ENCODE data around the gene TAPBP. TPM values are rescaled to one million over a fixed set of nuclear protein-coding genes. Genes with fewer than 3 reads are reported as not detected.
"Not testable (repeated sequence)": the region's sequence is repeated elsewhere in the genome, so short reads cannot be mapped to it uniquely, and the experiment has no call there.

Gene TAPBP
- total RNA-seq, 1 experiment from 2014 or later, result 28.2 TPM

DNA sequence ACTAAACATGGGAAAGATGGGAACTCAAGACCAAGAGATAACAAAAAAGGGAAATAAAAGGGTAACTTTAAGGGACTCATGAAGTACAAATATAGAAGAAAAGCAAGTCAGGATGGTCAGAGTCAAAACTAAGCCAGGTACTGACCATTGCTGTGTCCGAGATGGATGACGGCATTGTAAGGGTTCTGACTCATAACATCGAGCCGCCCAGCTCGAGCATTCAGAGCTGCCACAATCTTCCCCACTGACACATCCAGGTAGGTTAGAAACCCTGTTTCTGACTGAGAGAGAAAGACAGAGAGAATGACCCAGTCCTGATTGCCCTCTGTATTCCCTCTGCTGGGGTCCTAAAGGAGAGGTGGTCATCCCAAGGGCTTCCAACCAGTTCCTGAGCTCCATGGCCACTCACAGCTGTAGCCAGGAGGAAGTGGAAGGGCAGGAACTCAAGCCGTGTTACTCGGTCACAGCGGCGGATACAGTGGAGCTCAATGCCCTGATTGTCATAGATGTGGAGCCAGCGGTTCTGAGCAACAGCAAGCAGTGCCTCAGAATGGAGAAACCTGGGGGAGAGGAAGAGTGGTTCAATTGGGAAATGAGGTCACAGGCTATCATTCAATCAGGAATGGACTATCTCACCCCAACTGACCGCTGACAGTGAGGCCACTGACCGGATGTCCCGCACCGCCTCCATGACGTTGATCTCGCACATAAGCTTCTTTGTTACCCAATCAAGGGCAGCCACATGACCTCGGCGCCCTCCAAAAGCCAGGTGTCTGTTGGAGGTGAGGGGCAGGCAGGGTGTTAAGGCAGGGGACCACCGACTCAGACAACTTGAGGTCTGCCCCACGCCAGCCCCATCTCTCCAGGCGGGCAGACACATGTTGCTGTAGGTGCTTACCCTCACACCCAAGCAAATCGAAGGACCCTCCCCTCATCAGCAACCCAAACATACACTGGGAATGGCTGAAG, 26.6 kb downstream of the TAPBP start:
- Histone ChIP-seq H3K4ac (ENCODE audit: low read depth, low read length) (no peak overlapping the region), H2BK15ac (ENCODE audit: low read depth, low read length) (no peak overlapping the region), H3K9me3 (ENCODE audit: control insufficient read depth, low read depth, low read length) (no peaks in the 10 kb centered on the region), H3K23me2 (ENCODE audit: insufficient read length, low read depth, low read length, poor library complexity, severe bottlenecking) (peaks cover 12% of the 10 kb centered on the region), H3K4me2 (ENCODE audit: insufficient read depth, insufficient read length, low read length) (no peak overlapping the region), H3K23ac (ENCODE audit: insufficient read length, low read depth, low read length) (no peak overlapping the region), H3K79me1 (ENCODE audit: insufficient read depth, low read depth, low read length, poor library complexity, severe bottlenecking) (peaks cover 8% of the 10 kb centered on the region), H2AFZ (ENCODE audit: low read length) (no peak overlapping the region), H4K91ac (ENCODE audit: insufficient read length, low read depth, low read length) (no peak overlapping the region), H3K14ac (ENCODE audit: insufficient read depth, low read length) (no peak overlapping the region), H2BK20ac (ENCODE audit: low read depth, low read length, poor library complexity, severe bottlenecking) (no peak overlapping the region), H3K9ac (ENCODE audit: extremely low read depth, insufficient read length, low read length) (no peak overlapping the region), H4K8ac (replicated peaks; ENCODE audit: insufficient read length, low read depth, low read length) (no peak overlapping the region), H3K27ac (ENCODE audit: insufficient read length, low read depth, low read length) (no peak overlapping the region), H3K56ac (ENCODE audit: insufficient read length, low read depth, low read length) (no peak overlapping the region), H4K20me1 (ENCODE audit: control insufficient read depth, insufficient read depth, insufficient read length) (no peaks in the 10 kb centered on the region), H4K5ac (ENCODE audit: insufficient read length, low read depth, low read length) (no peak overlapping the region), H3K79me2 (ENCODE audit: insufficient read depth, low read length) (peaks cover 7% of the 10 kb centered on the region; the same call in 1 of the 2 replicates), H3K27me3 (ENCODE audit: insufficient read depth, low read length) (no peaks in the 10 kb centered on the region), H2BK12ac (ENCODE audit: insufficient read length, low read depth, low read length) (no peak overlapping the region), H2BK120ac (ENCODE audit: low read depth, low read length, poor library complexity, severe bottlenecking) (no peak overlapping the region), H2AK5ac (ENCODE audit: insufficient read length, low read length) (no peak overlapping the region), H3K4me1 (ENCODE audit: insufficient read depth, low read length) (no peaks in the 10 kb centered on the region; the same call in 1 of the 2 replicates), H2BK5ac (ENCODE audit: insufficient read length, low read length) (no peak overlapping the region), H3K18ac (ENCODE audit: insufficient read length, low read depth, low read length) (no peak overlapping the region), H3T11ph (ENCODE audit: low read length) (no peak overlapping the region)
- H3K9me3 Mint-ChIP-seq, result no peaks in the 10 kb centered on the region
- no peaks in the 10 kb centered on the region; the same call in 1 of the 2 replicates for H3K27me3 Mint-ChIP-seq (ENCODE audit: low read depth)
- peaks cover 24 to 77% (median 50%) of the 10 kb centered on the region in 3 experiments; a peak in 6 of 7 replicates for H3K36me3 Mint-ChIP-seq (ENCODE audit: insufficient read depth in 1 of 3, low read depth in 3 of 3)
- TF ChIP-seq CTCF (conservative IDR thresholded peaks at IDR 0.05), result no peak
- no CpG with 5 or more reads among the region's 22 CpGs for WGBS (ENCODE audit: extremely low coverage, insufficient read length, low lambda C conversion rate)
- peaks cover 7 to 20% of the 10 kb centered on the region in 2 experiments for H3K4me1 Mint-ChIP-seq
- H3K4me3 Mint-ChIP-seq, result peak overlapping the region; percentile 99 to 100
- H3K27ac Mint-ChIP-seq, result no peak overlapping the region
- DNase-seq, result no peak

- not testable (repeated sequence) for H3K18ac ChIP-seq (ENCODE audit: insufficient read length, low read depth, low read length); H3K4me3 Mint-ChIP-seq; H2BK120ac ChIP-seq (ENCODE audit: low read depth, low read length, poor library complexity, severe bottlenecking); H2BK15ac ChIP-seq (ENCODE audit: low read depth, low read length); H2AK5ac ChIP-seq (ENCODE audit: insufficient read length, low read length); H3K4me2 ChIP-seq (ENCODE audit: insufficient read depth, insufficient read length, low read length); H3K9me3 Mint-ChIP-seq; H4K91ac ChIP-seq (ENCODE audit: insufficient read length, low read depth, low read length); H3K23ac ChIP-seq (ENCODE audit: insufficient read length, low read depth, low read length); H3K4ac ChIP-seq (ENCODE audit: low read depth, low read length); H2AFZ ChIP-seq (ENCODE audit: low read length); H3K79me2 ChIP-seq (ENCODE audit: insufficient read depth, low read length); H2BK20ac ChIP-seq (ENCODE audit: low read depth, low read length, poor library complexity, severe bottlenecking); H4K8ac ChIP-seq (replicated peaks; ENCODE audit: insufficient read length, low read depth, low read length); H2BK12ac ChIP-seq (ENCODE audit: insufficient read length, low read depth, low read length); H3K79me1 ChIP-seq (ENCODE audit: insufficient read depth, low read depth, low read length, poor library complexity, severe bottlenecking); H3K4me1 ChIP-seq (ENCODE audit: insufficient read depth, low read length); H3K9me3 ChIP-seq (ENCODE audit: control insufficient read depth, low read depth, low read length); H3T11ph ChIP-seq (ENCODE audit: low read length); H2BK5ac ChIP-seq (ENCODE audit: insufficient read length, low read length); H3K27me3 Mint-ChIP-seq (ENCODE audit: low read depth); H3K14ac ChIP-seq (ENCODE audit: insufficient read depth, low read length); H3K9ac ChIP-seq (ENCODE audit: extremely low read depth, insufficient read length, low read length); H3K27ac Mint-ChIP-seq; DNase-seq; H4K20me1 ChIP-seq (ENCODE audit: control insufficient read depth, insufficient read depth, insufficient read length); H3K56ac ChIP-seq (ENCODE audit: insufficient read length, low read depth, low read length); H4K5ac ChIP-seq (ENCODE audit: insufficient read length, low read depth, low read length); H3K27me3 ChIP-seq (ENCODE audit: insufficient read depth, low read length); H3K27ac ChIP-seq (ENCODE audit: insufficient read length, low read depth, low read length)
- peaks cover 6 to 19% of the 10 kb centered on the region in 2 experiments for H3K4me1 Mint-ChIP-seq
- whole genome bisulfite sequencing (ENCODE audit: extremely low coverage, insufficient read length, low lambda C conversion rate), result no CpG with 5 or more reads among the region's 4 CpGs
- H3K23me2 ChIP-seq (ENCODE audit: insufficient read length, low read depth, low read length, poor library complexity, severe bottlenecking), result peaks cover 11% of the 10 kb centered on the region
- peaks cover 25 to 81% (median 46%) of the 10 kb centered on the region in 3 experiments; a peak in 6 of 7 replicates for H3K36me3 Mint-ChIP-seq (ENCODE audit: insufficient read depth in 1 of 3, low read depth in 3 of 3)
Measured at GRCh38 chr6:33285214-33285613, 28.7 kb downstream of the TAPBP start.

Measured in H9 (cell line).